HL-60 (cell line): Measurements from ENCODE around the gene FAM47E.

Source experiments
- GABPA ChIP-seq: IDR thresholded peaks from 2 replicates; pipeline ENCODE4 v1.6.1; 2012; ENCODE audit warnings: low read depth
- POLR2AphosphoS5 ChIP-seq: IDR thresholded peaks from 2 replicates; pipeline ENCODE4 v1.6.1; 2012; ENCODE audit warnings: low read depth
- REST ChIP-seq: IDR thresholded peaks from 2 replicates; pipeline ENCODE4 v1.6.1; 2012; ENCODE audit warnings: low read depth; ENCODE audit not compliant: insufficient replicate concordance
- SPI1 ChIP-seq: IDR thresholded peaks from 2 replicates; pipeline ENCODE4 v1.6.1; 2012; ENCODE audit warnings: low read depth, mild to moderate bottlenecking, borderline replicate concordance
- TF ChIP-seq, protein P1 (sequence below): IDR thresholded peaks from one replicate; pipeline ENCODE4 v1.5.1; 2011; ENCODE audit warnings: low read length, control low read depth, inconsistent platforms; ENCODE audit not compliant: insufficient read depth

GRCh38 chr4:76325072-76325471, 73.6 kb downstream of the FAM47E start:
- TF ChIP-seq, protein P1, sequence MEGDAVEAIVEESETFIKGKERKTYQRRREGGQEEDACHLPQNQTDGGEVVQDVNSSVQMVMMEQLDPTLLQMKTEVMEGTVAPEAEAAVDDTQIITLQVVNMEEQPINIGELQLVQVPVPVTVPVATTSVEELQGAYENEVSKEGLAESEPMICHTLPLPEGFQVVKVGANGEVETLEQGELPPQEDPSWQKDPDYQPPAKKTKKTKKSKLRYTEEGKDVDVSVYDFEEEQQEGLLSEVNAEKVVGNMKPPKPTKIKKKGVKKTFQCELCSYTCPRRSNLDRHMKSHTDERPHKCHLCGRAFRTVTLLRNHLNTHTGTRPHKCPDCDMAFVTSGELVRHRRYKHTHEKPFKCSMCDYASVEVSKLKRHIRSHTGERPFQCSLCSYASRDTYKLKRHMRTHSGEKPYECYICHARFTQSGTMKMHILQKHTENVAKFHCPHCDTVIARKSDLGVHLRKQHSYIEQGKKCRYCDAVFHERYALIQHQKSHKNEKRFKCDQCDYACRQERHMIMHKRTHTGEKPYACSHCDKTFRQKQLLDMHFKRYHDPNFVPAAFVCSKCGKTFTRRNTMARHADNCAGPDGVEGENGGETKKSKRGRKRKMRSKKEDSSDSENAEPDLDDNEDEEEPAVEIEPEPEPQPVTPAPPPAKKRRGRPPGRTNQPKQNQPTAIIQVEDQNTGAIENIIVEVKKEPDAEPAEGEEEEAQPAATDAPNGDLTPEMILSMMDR = no peak
- no peak for TF ChIP-seq POLR2AphosphoS5
- no peak for TF ChIP-seq SPI1
- TF ChIP-seq REST = no peak
- TF ChIP-seq GABPA = no peak
